ENCODE results near the gene ACSF2.

DNA sequence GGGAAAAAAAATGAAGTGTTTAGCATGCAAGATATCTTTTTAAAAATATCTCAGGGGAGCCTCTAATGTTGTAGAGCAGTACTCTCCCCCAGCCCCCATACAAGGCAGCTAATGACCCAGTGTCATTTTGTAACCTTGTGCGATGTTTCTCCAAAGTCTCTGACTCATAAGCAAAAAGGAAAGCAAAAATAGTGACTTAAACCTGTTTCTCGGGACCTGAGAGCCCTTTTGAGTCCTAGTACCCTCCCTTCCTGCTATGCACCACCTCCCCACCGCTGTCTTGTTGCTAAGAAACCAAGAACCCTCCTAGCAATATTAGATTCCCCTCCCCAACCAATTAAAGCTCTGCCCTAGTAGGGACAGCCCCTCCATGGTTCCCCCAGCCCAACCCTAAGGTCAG is 85.0 kb downstream of the ACSF2 start:
- no peak for TF ChIP-seq POLR2A (IDR thresholded peaks at IDR 0.05; ENCODE audit: low read length)
- TF ChIP-seq SMC3 (IDR thresholded peaks at IDR 0.05): no peak
- TF ChIP-seq, protein P1, sequence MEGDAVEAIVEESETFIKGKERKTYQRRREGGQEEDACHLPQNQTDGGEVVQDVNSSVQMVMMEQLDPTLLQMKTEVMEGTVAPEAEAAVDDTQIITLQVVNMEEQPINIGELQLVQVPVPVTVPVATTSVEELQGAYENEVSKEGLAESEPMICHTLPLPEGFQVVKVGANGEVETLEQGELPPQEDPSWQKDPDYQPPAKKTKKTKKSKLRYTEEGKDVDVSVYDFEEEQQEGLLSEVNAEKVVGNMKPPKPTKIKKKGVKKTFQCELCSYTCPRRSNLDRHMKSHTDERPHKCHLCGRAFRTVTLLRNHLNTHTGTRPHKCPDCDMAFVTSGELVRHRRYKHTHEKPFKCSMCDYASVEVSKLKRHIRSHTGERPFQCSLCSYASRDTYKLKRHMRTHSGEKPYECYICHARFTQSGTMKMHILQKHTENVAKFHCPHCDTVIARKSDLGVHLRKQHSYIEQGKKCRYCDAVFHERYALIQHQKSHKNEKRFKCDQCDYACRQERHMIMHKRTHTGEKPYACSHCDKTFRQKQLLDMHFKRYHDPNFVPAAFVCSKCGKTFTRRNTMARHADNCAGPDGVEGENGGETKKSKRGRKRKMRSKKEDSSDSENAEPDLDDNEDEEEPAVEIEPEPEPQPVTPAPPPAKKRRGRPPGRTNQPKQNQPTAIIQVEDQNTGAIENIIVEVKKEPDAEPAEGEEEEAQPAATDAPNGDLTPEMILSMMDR (IDR thresholded peaks at IDR 0.05): no peak
